Fibroblast of lung (primary cell): Measurements from ENCODE around the gene FCF1. TPM values are rescaled to one million over a fixed set of nuclear protein-coding genes. Genes with fewer than 3 reads are reported as not detected.

Experiments
- DNase-seq, 2 donors: peaks; one replicate each; pipeline versions ENCODE4 v3.0.0 to v3.0.0-alpha.2; 2010; ENCODE audit warnings: low read depth in 2 of 2
- H2AFZ ChIP-seq: 2 replicates; pipeline ENCODE4 v1.5.1; 2012; ENCODE audit warnings: low read length, control low read depth, inconsistent platforms
- H3K27ac ChIP-seq: 2 replicates; pipeline ENCODE4 v1.5.1; 2011; ENCODE audit warnings: low read length, control low read depth; ENCODE audit not compliant: insufficient read depth
- H3K27me3 ChIP-seq: 2 replicates; pipeline ENCODE4 v1.5.1; 2011; ENCODE audit warnings: mild to moderate bottlenecking, low read length; ENCODE audit not compliant: control insufficient read depth, insufficient read depth
- H3K36me3 ChIP-seq: 2 replicates; pipeline ENCODE4 v1.5.1; 2011; ENCODE audit warnings: low read length; ENCODE audit not compliant: control insufficient read depth, insufficient read depth
- H3K4me1 ChIP-seq: 2 replicates; pipeline ENCODE4 v1.5.1; 2011; ENCODE audit warnings: low read length; ENCODE audit not compliant: control insufficient read depth, insufficient read depth; ENCODE audit errors: extremely low read depth
- H3K4me2 ChIP-seq: 2 replicates; pipeline ENCODE4 v1.5.1; 2011; ENCODE audit warnings: low read length, control low read depth; ENCODE audit not compliant: insufficient read depth; ENCODE audit errors: extremely low read depth
- H3K4me3 ChIP-seq, 4 experiments: fragments of 200-600 bp in 1 of 4; sonication (generic) in 1 of 4; replicated peaks in 1 of 4; 2 replicates each; pipeline ENCODE4 v1.5.1; 2011 to 2016; ENCODE audit warnings: low read length in 4 of 4, low read depth in 3 of 4, mild to moderate bottlenecking in 3 of 4, control low read depth in 2 of 4, inconsistent platforms in 1 of 4, mixed read lengths in 1 of 4; ENCODE audit not compliant: insufficient read depth in 1 of 4; ENCODE audit errors: control extremely low read depth in 1 of 4
- H3K79me2 ChIP-seq: 2 replicates; pipeline ENCODE4 v1.5.1; 2012; ENCODE audit warnings: mild to moderate bottlenecking, low read length, inconsistent platforms; ENCODE audit not compliant: control insufficient read depth, insufficient read depth
- H3K9ac ChIP-seq: 2 replicates; pipeline ENCODE4 v1.5.1; 2011; ENCODE audit warnings: mild to moderate bottlenecking, low read length, control low read depth; ENCODE audit not compliant: insufficient read depth
- H3K9me3 ChIP-seq: 2 replicates; pipeline ENCODE4 v1.5.1; 2012; ENCODE audit warnings: low read depth, low read length; ENCODE audit not compliant: control insufficient read depth, insufficient read depth
- H4K20me1 ChIP-seq: 2 replicates; pipeline ENCODE4 v1.5.1; 2011; ENCODE audit warnings: low read length; ENCODE audit not compliant: control insufficient read depth, insufficient read depth; ENCODE audit errors: extremely low read depth
- CTCF ChIP-seq, 2 donors: IDR thresholded peaks in 1 of 2; conservative IDR thresholded peaks in 1 of 2; 1 replicate in 1 of 2; 2 replicates in 1 of 2; pipeline ENCODE4 v1.5.1; 2011 to 2012; ENCODE audit warnings: low read length in 2 of 2, control low read depth in 1 of 2, inconsistent platforms in 1 of 2, low read depth in 1 of 2, mild to moderate bottlenecking in 1 of 2
- EZH2 ChIP-seq: IDR thresholded peaks from 2 replicates; pipeline ENCODE4 v1.5.1; 2012; ENCODE audit warnings: low read length, control low read depth, mild to moderate bottlenecking; ENCODE audit errors: missing control alignments
- polyA plus RNA-seq, 2 donors: library from polyadenylated mRNA; depleted of rRNA in 1 of 2; stranded (reverse) in 1 of 2; unstranded in 1 of 2; fragments of >200 nt; gene quantifications; 2 replicates each; pipeline ENCODE4 v1.2.1, GENCODE V29; 2011 to 2012; ENCODE audit warnings: missing spikeins in 1 of 2
- total RNA-seq: library from RNA; depleted of rRNA; stranded (reverse); fragments of >200 nt; gene quantifications from 2 replicates; pipeline ENCODE4 v1.2.1, GENCODE V29; 2014

The FCF1 gene
- total and polyA plus RNA-seq, 2 donors (not counting 1 experiment from before 2014, with no cell fraction given) = 29.2 to 67.2 TPM

DNA sequence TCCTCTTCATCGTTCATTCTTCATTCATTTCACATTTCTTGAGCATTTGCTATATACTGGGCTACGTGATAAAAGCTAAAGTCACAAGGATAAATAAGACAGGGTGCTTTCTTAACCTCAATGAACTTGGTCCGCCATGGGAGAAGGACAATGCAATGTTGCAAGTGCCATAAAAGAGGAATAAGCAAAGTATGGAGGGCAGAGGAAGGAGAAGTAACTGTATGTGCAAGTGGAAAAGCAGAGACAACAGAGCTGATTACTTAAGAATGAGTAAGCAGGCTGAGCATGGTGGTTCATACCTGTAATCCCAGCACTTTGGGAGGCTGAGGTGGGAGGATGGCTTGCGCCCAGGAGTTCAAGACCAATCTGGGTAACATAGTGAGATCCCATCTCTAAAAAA lies 14.5 kb upstream of the FCF1 start:
- Histone ChIP-seq H4K20me1 (no peaks in the 10 kb centered on the region), H3K79me2 (peaks cover 55% of the 10 kb centered on the region), H2AFZ (no peak overlapping the region), H3K36me3 (peaks cover 3% of the 10 kb centered on the region), H3K9me3 (no peaks in the 10 kb centered on the region), H3K27ac (peak overlapping the region; percentile 6), H3K27me3 (no peaks in the 10 kb centered on the region), H3K4me3 (no peak overlapping the region), H3K4me1 (peaks cover 14% of the 10 kb centered on the region), H3K4me2 (no peak overlapping the region), H3K9ac (no peak overlapping the region)
- TF ChIP-seq EZH2 = no peak
- no peak for TF ChIP-seq CTCF (conservative IDR thresholded peaks at IDR 0.05 in 1 of 2, IDR thresholded peaks at IDR 0.05 in 1 of 2; ENCODE audit: low read depth in 1 of 2, low read length in 2 of 2)
- no peak for DNase-seq

GRCh38 chr14:74702293-74702692 lies 10.7 kb upstream of the FCF1 start:
- Histone ChIP-seq H3K9me3 (no peaks in the 10 kb centered on the region), H3K9ac (no peak overlapping the region), H3K4me2 (no peak overlapping the region), H3K36me3 (peaks cover 3% of the 10 kb centered on the region), H3K27me3 (no peaks in the 10 kb centered on the region), H2AFZ (no peak overlapping the region), H4K20me1 (no peaks in the 10 kb centered on the region), H3K27ac (no peak overlapping the region), H3K4me3 (no peak overlapping the region), H3K4me1 (peaks cover 9% of the 10 kb centered on the region), H3K79me2 (peaks cover 57% of the 10 kb centered on the region)
- no peak for TF ChIP-seq CTCF (conservative IDR thresholded peaks at IDR 0.05 in 1 of 2, IDR thresholded peaks at IDR 0.05 in 1 of 2; ENCODE audit: low read depth in 1 of 2, low read length in 2 of 2)
- TF ChIP-seq EZH2 = no peak
- no peak for DNase-seq

- H3K9me3 ChIP-seq = no peaks in the 10 kb centered on the region
- peaks cover 61% of the 10 kb centered on the region for H3K79me2 ChIP-seq
- H3K27ac ChIP-seq = no peak overlapping the region
- H3K36me3 ChIP-seq = peaks cover 3% of the 10 kb centered on the region
- no peak overlapping the region for H2AFZ ChIP-seq
- H3K4me3 ChIP-seq = no peak overlapping the region
- DNase-seq = no peak
- no peaks in the 10 kb centered on the region for H4K20me1 ChIP-seq
- H3K27me3 ChIP-seq = no peaks in the 10 kb centered on the region
- H3K9ac ChIP-seq = no peak overlapping the region
- peaks cover 5% of the 10 kb centered on the region for H3K4me1 ChIP-seq
- H3K4me2 ChIP-seq = no peak overlapping the region
- no peak for TF ChIP-seq CTCF (conservative IDR thresholded peaks at IDR 0.05 in 1 of 2, IDR thresholded peaks at IDR 0.05 in 1 of 2; ENCODE audit: low read depth in 1 of 2, low read length in 2 of 2)
- TF ChIP-seq EZH2 = no peak
Observed at GRCh38 chr14:74703043-74703442, 9.9 kb upstream of the FCF1 start.
